ENCODE measurements around the gene UBE2H.

DNA sequence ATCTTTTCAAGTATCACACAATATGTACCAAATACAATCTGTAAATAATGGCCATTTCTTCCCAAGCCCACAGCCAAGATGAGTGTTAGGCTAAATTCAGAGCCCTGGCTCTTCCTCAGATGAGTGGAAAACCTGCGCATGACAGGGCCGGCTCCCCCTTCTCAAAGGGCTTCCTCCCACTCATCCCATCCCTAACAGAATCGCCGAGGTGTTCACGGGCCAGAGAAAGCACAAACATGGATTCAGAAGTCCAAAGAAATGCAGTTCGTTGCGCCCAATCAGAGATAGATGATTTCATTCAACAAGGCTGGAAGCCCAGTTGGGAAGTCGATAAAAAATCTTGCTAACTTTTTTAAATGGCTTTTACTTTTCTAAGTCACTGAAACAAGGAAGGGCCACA lies 121.8 kb downstream of the UBE2H start:
- TF ChIP-seq, protein P1, sequence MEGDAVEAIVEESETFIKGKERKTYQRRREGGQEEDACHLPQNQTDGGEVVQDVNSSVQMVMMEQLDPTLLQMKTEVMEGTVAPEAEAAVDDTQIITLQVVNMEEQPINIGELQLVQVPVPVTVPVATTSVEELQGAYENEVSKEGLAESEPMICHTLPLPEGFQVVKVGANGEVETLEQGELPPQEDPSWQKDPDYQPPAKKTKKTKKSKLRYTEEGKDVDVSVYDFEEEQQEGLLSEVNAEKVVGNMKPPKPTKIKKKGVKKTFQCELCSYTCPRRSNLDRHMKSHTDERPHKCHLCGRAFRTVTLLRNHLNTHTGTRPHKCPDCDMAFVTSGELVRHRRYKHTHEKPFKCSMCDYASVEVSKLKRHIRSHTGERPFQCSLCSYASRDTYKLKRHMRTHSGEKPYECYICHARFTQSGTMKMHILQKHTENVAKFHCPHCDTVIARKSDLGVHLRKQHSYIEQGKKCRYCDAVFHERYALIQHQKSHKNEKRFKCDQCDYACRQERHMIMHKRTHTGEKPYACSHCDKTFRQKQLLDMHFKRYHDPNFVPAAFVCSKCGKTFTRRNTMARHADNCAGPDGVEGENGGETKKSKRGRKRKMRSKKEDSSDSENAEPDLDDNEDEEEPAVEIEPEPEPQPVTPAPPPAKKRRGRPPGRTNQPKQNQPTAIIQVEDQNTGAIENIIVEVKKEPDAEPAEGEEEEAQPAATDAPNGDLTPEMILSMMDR (IDR thresholded peaks at IDR 0.05) = no peak
- TF ChIP-seq POLR2AphosphoS5 (IDR thresholded peaks at IDR 0.05) = no peak
- TF ChIP-seq EP300 (IDR thresholded peaks at IDR 0.05) = no peak

Measured in stomach (tissue), 4 donors.